HepG2 (cell line): ENCODE data around the gene CRTAC1. TPM values are rescaled to one million over a fixed set of nuclear protein-coding genes. Genes with fewer than 3 reads are reported as not detected.

Source experiments
- ATAC-seq: fragments of 200-7000 bp; cut with Tn5 transposase; 3 replicates; pipeline ENCODE4 v1.9.1; 2020; ENCODE audit warnings: mild to moderate bottlenecking, moderate library complexity
- BruUV-seq: library from RNA; stranded (reverse); fragments of 400-500 nt; replicated peaks from 2 replicates; lab custom pipeline; 2021; lab: Mats Ljungman, UMichigan
- CTCF ChIA-PET: fragments of 300-600 bp; formaldehyde crosslinking; extraction: SDS; loops from one replicate; lab custom pipeline; 2021; ENCODE audit warnings: low total read pairs, inconsistent platforms, low intra/inter-chr PET ratio; lab: Yijun Ruan, JAX
- POLR2A ChIA-PET: fragments of 350-600 bp; sonication (Branson Sonifier 250); formaldehyde crosslinking; loops from one replicate; lab custom pipeline; 2020; ENCODE audit warnings: antibody characterized with exemption, inconsistent platforms; lab: Yijun Ruan, JAX
- DNase-seq: peaks from one replicate; pipeline ENCODE4 v3.0.0-alpha.2; 2015; ENCODE audit warnings: low spot score
- FAIRE-seq: peaks from 3 replicates; lab custom pipeline; 2011; peaks lifted over from hg19 to GRCh38; lab: Jason Lieb, UNC
- H2AFZ ChIP-seq: one replicate; pipeline ENCODE4 v1.6.1; 2011; ENCODE audit warnings: low read length, inconsistent platforms
- H3K27ac ChIP-seq: fragments of 300-600 bp; 3 replicates; pipeline ENCODE4 v1.8.0; 2011; ENCODE audit warnings: mixed run types, mild to moderate bottlenecking, mixed read lengths, low read length, inconsistent platforms; ENCODE audit not compliant: insufficient read depth; ENCODE audit errors: extremely low read length
- H3K27me3 ChIP-seq, 2 experiments: fragments of 200-600 bp in 1 of 2; 2 replicates in 1 of 2; 3 replicates in 1 of 2; pipeline versions ENCODE4 v1.6.0 to v1.8.0; 2011; ENCODE audit warnings: low read length in 2 of 2, mild to moderate bottlenecking in 2 of 2, moderate library complexity in 2 of 2, inconsistent platforms in 1 of 2; ENCODE audit not compliant: insufficient read depth in 2 of 2, control insufficient read depth in 1 of 2
- H3K36me3 ChIP-seq, 2 experiments: fragments of 200-600 bp in 1 of 2; replicated peaks in 1 of 2; 2 replicates in 1 of 2; 3 replicates in 1 of 2; pipeline versions ENCODE4 v1.5.1 to v1.8.0; 2011; ENCODE audit warnings: low read length in 2 of 2, inconsistent platforms in 1 of 2; ENCODE audit not compliant: insufficient read depth in 2 of 2, control insufficient read depth in 1 of 2
- H3K4me1 ChIP-seq: 2 replicates; pipeline ENCODE4 v1.5.1; 2012; ENCODE audit warnings: low read length, inconsistent platforms; ENCODE audit not compliant: insufficient read depth
- H3K4me2 ChIP-seq: 2 replicates; pipeline ENCODE4 v1.6.0; 2011; ENCODE audit warnings: low read depth, low read length, inconsistent platforms
- H3K4me3 ChIP-seq, 3 experiments: fragments of 200-600 bp in 1 of 3; sonication (generic), shearing (Covaris generic) in 1 of 3; replicated peaks in 1 of 3; 2 replicates each; pipeline ENCODE4 v1.5.1; 2011 to 2016; ENCODE audit warnings: low read length in 3 of 3, inconsistent platforms in 2 of 3, low read depth in 2 of 3, mild to moderate bottlenecking in 2 of 3, control low read depth in 1 of 3, mixed read lengths in 1 of 3; ENCODE audit not compliant: insufficient read depth in 1 of 3
- H3K79me2 ChIP-seq: one replicate; pipeline ENCODE4 v1.6.1; 2011; ENCODE audit warnings: low read length, inconsistent platforms; ENCODE audit not compliant: insufficient read depth
- H3K9ac ChIP-seq: 2 replicates; pipeline ENCODE4 v1.6.0; 2011; ENCODE audit warnings: mild to moderate bottlenecking, low read depth, low read length, inconsistent platforms; ENCODE audit not compliant: insufficient read depth
- H3K9me3 ChIP-seq: 2 replicates; pipeline ENCODE4 v1.5.1; 2012; ENCODE audit warnings: mild to moderate bottlenecking, low read length
- H4K20me1 ChIP-seq: 2 replicates; pipeline ENCODE4 v1.6.0; 2011; ENCODE audit warnings: inconsistent platforms, mild to moderate bottlenecking, low read length, moderate library complexity; ENCODE audit not compliant: insufficient read depth
- AFF4 ChIP-seq: sonication (generic); formaldehyde crosslinking; IDR thresholded peaks from 2 replicates; pipeline ENCODE4 v1.4.0; 2020; ENCODE audit warnings: missing genetic modification reagents
- CSRNP1 ChIP-seq: sonication (generic); formaldehyde crosslinking; IDR thresholded peaks from 2 replicates; pipeline ENCODE4 v1.8.1; 2023; ENCODE audit warnings: mild to moderate bottlenecking, missing genetic modification reagents
- FUBP1 ChIP-seq: sonication (generic); formaldehyde crosslinking; IDR thresholded peaks from 2 replicates; pipeline ENCODE4 v1.5.1; 2020; ENCODE audit warnings: missing genetic modification reagents, mild to moderate bottlenecking, borderline replicate concordance
- GLI4 ChIP-seq: sonication (generic); formaldehyde crosslinking; IDR thresholded peaks from 2 replicates; pipeline ENCODE4 v1.5.1; 2020; ENCODE audit warnings: missing genetic modification reagents, mild to moderate bottlenecking, moderate library complexity, borderline replicate concordance
- GPN1 ChIP-seq: sonication (generic); formaldehyde crosslinking; IDR thresholded peaks from 2 replicates; pipeline ENCODE4 v1.5.1; 2020; ENCODE audit warnings: missing genetic modification reagents, borderline replicate concordance
- KDM5B ChIP-seq: sonication (generic); formaldehyde crosslinking; IDR thresholded peaks from 2 replicates; pipeline ENCODE4 v1.4.0; 2020; ENCODE audit warnings: missing genetic modification reagents, mild to moderate bottlenecking, borderline replicate concordance
- PCBP2 ChIP-seq: fragments of 200-400 bp; formaldehyde crosslinking; optimal IDR thresholded peaks from 2 replicates; pipeline ENCODE3; 2018; ENCODE audit warnings: low read length, low read depth; ENCODE audit not compliant: poor library complexity, severe bottlenecking
- RBAK ChIP-seq: sonication (generic); formaldehyde crosslinking; IDR thresholded peaks from 2 replicates; pipeline ENCODE4 v1.5.1; 2020; ENCODE audit warnings: mild to moderate bottlenecking, missing genetic modification reagents
- RXRB ChIP-seq: IDR thresholded peaks from 2 replicates; pipeline ENCODE4 v1.6.1; 2016; ENCODE audit warnings: borderline replicate concordance, missing genetic modification reagents, missing compliant biosample characterization
- SRF ChIP-seq: IDR thresholded peaks from 2 replicates; pipeline ENCODE4 v1.6.1; 2011; ENCODE audit warnings: mild to moderate bottlenecking, low read depth, low read length, moderate library complexity
- ZNF24 ChIP-seq: fragments of 450-650 bp; IDR thresholded peaks from 2 replicates; pipeline ENCODE4 v1.6.1; 2017; ENCODE audit warnings: antibody characterized with exemption, mild to moderate bottlenecking
- ZNF3 ChIP-seq: IDR thresholded peaks from 2 replicates; pipeline ENCODE4 v1.7.0; 2017; ENCODE audit warnings: inconsistent platforms
- ZNF431 ChIP-seq: sonication (generic); formaldehyde crosslinking; IDR thresholded peaks from 2 replicates; pipeline ENCODE4 v1.9.0; 2022; ENCODE audit warnings: missing genetic modification reagents, low read depth, mild to moderate bottlenecking, borderline replicate concordance
- ZNF432 ChIP-seq: sonication (generic); formaldehyde crosslinking; IDR thresholded peaks from 2 replicates; pipeline ENCODE4 v1.5.0; 2020; ENCODE audit warnings: missing genetic modification reagents, mild to moderate bottlenecking, borderline replicate concordance
- ZNF597 ChIP-seq: sonication (generic); formaldehyde crosslinking; IDR thresholded peaks from 2 replicates; pipeline ENCODE4 v1.5.0; 2020; ENCODE audit warnings: missing genetic modification reagents
- ZNF75D ChIP-seq: sonication (generic); formaldehyde crosslinking; IDR thresholded peaks from 2 replicates; pipeline ENCODE4 v1.8.1; 2023; ENCODE audit warnings: missing genetic modification reagents, mild to moderate bottlenecking, borderline replicate concordance
- WGBS: methylation state at CpG from one replicate; pipeline ENCODE4 v1.1.6; 2017; ENCODE audit warnings: low lambda C conversion rate; 5-methylcytosine and 5-hydroxymethylcytosine counted together
- in situ Hi-C: cut with HindIII; loops from 2 replicates; pipeline ENCODE4 v1.10.0; 2017; ENCODE audit warnings: low pct_unique_long_range_greater_than_20kb; ENCODE audit not compliant: extremely low pct_ligation_motif_present
- intact Hi-C: fragments of 100-400 bp; cut with micrococcal nuclease; formaldehyde crosslinking; loops from one replicate; pipeline ENCODE4 v1.10.0; 2022; ENCODE audit not compliant: unreplicated experiment
- polyA plus RNA-seq, 8 experiments: library from polyadenylated mRNA; depleted of rRNA in 3 of 8; stranded (reverse) in 7 of 8; unstranded in 1 of 8; fragments of >200 nt; fragmentation: Illumina TruSeq in 4 of 8; extraction: Trizol in 4 of 8; gene quantifications; 2 replicates each; pipeline versions ENCODE4 v1.2.1 to v1.2.3, GENCODE V29; 2011 to 2016; ENCODE audit warnings: low read depth in 4 of 8, missing spikeins in 1 of 8, mixed read lengths in 1 of 8; ENCODE audit not compliant: insufficient read depth in 1 of 8
- total RNA-seq, 5 experiments: library from RNA; depleted of rRNA; stranded (reverse); fragments of >200 nt; fragmentation: Illumina TruSeq; extraction: Trizol; gene quantifications; 2 replicates each; pipeline ENCODE4 v1.2.3, GENCODE V29; 2016; ENCODE audit warnings: low read depth in 1 of 5

The CRTAC1 gene
- total and polyA plus RNA-seq, 2 of the 13 experiments (the other 11 are each of a cell fraction or from before 2014, with no cell fraction given): not detected

GRCh38 chr10:97892939-97893338 lies 137.5 kb downstream of the CRTAC1 start (continued):
- TF ChIP-seq FUBP1 (no peak), AFF4 (CRISPR knock-in tag) (no peak), ZNF75D (no peak), RXRB (CRISPR knock-in tag) (no peak), ZNF3 (CRISPR knock-in tag) (no peak), ZNF24 (no peak)

GRCh38 chr10:97892506-97892905 lies 137.9 kb downstream of the CRTAC1 start:
- H3K4me2 ChIP-seq: no peak overlapping the region
- H3K79me2 ChIP-seq: no peaks in the 10 kb centered on the region
- H2AFZ ChIP-seq: no peak overlapping the region
- H3K9ac ChIP-seq: no peak overlapping the region
- ChIA-PET POLR2A (no interaction called here), CTCF (no interaction called here)
- no peak overlapping the region for H3K4me3 ChIP-seq
- H3K9me3 ChIP-seq: no peaks in the 10 kb centered on the region
- no TSS peak for BruUV-seq
- H3K4me1 ChIP-seq: no peaks in the 10 kb centered on the region
- no peaks in the 10 kb centered on the region for H4K20me1 ChIP-seq
- intact Hi-C loops (no loop called here), in situ Hi-C loops (no loop called here)
- H3K27me3 ChIP-seq: peaks cover under 1 to 41% of the 10 kb centered on the region in 2 experiments; a peak in 3 of 5 replicates
- ATAC-seq: no peak
- no peak for FAIRE-seq
- H3K36me3 ChIP-seq: no peaks in the 10 kb centered on the region
- 38% methylated on average over 1 of the region's 2 CpGs for WGBS
- H3K27ac ChIP-seq: no peak overlapping the region
- DNase-seq: no peak
- TF ChIP-seq GLI4 (CRISPR knock-in tag): no peak
- no peak for TF ChIP-seq GPN1
- no peak for TF ChIP-seq SRF
- no peak for TF ChIP-seq ZNF432 (CRISPR knock-in tag)
- TF ChIP-seq CSRNP1 (CRISPR knock-in tag): no peak
- no peak for TF ChIP-seq RBAK
- no peak for TF ChIP-seq PCBP2
- no peak for TF ChIP-seq ZNF431
- no peak for TF ChIP-seq ZNF597 (CRISPR knock-in tag)
- TF ChIP-seq KDM5B: no peak
